BLaER1 treated with 17β-estradiol and CSF1 and Interleukin-3, amounts not matched to agents 10 nM and 100 nM (cell line): Measurements from ENCODE around the gene ZNF681.
"Not testable (repeated sequence)": the region's sequence is repeated elsewhere in the genome, so short reads cannot be mapped to it uniquely, and the experiment has no call there.

ENCODE experiments used
- H3K27ac ChIP-seq, 11 experiments: shearing (Covaris generic); formaldehyde crosslinking; 2 replicates each; pipeline ENCODE4 v1.8.1; 2022
- H3K27me3 ChIP-seq, 11 experiments: shearing (Covaris generic); formaldehyde crosslinking; 2 replicates each; pipeline ENCODE4 v1.8.1; 2022
- H3K36me3 ChIP-seq, 11 experiments: shearing (Covaris generic); formaldehyde crosslinking; 2 replicates each; pipeline ENCODE4 v1.8.1; 2022
- H3K4me1 ChIP-seq, 10 experiments: shearing (Covaris generic); formaldehyde crosslinking; 2 replicates each; pipeline ENCODE4 v1.8.1; 2022
- H3K4me2 ChIP-seq, 11 experiments: shearing (Covaris generic); formaldehyde crosslinking; 2 replicates each; pipeline ENCODE4 v1.8.1; 2022
- H3K4me3 ChIP-seq, 10 experiments: shearing (Covaris generic); formaldehyde crosslinking; 2 replicates each; pipeline ENCODE4 v1.8.1; 2022
- H3K9ac ChIP-seq, 11 experiments: shearing (Covaris generic); formaldehyde crosslinking; 2 replicates each; pipeline ENCODE4 v1.8.1; 2022
- H3K9me3 ChIP-seq, 11 experiments: shearing (Covaris generic); formaldehyde crosslinking; replicated peaks in 1 of 11; 2 replicates each; pipeline ENCODE4 v1.8.1; 2022
- H4K20me1 ChIP-seq, 11 experiments: shearing (Covaris generic); formaldehyde crosslinking; 2 replicates each; pipeline ENCODE4 v1.8.1; 2022
- Cebpa-rat ChIP-seq, 11 experiments: shearing (Covaris generic); IDR thresholded peaks; 2 replicates each; pipeline ENCODE4 v1.8.1; 2022

Gene ZNF681

GRCh38 chr19:23778566-23778965, 19.9 kb upstream of the ZNF681 start:
- Histone ChIP-seq H3K27me3 (no peaks in the 10 kb centered on the region), H3K4me3 (no peak overlapping the region), H3K36me3 (peaks cover 0 to 31% (median 7%) of the 10 kb centered on the region in 11 experiments; a peak in 10 of 22 replicates), H4K20me1 (no peaks in the 10 kb centered on the region), H3K9ac (no peak overlapping the region), H3K27ac (no peak overlapping the region), H3K4me1 (no peaks in the 10 kb centered on the region), H3K9me3 (peaks cover 18 to 45% (median 32%) of the 10 kb centered on the region in 11 experiments; a peak in 20 of 22 replicates), H3K4me2 (no peak overlapping the region)
- no peak for TF ChIP-seq Cebpa-rat (IDR thresholded peaks at IDR 0.05)

GRCh38 chr19:23778036-23778435, 19.3 kb upstream of the ZNF681 start:
- not testable (repeated sequence) for H3K4me1 ChIP-seq, H3K4me3 ChIP-seq, H3K27me3 ChIP-seq, H3K27ac ChIP-seq, H4K20me1 ChIP-seq, H3K9ac ChIP-seq, H3K4me2 ChIP-seq
- Histone ChIP-seq H3K9me3 (peaks cover 18 to 45% (median 29%) of the 10 kb centered on the region in 11 experiments; a peak in 20 of 22 replicates), H3K36me3 (peaks cover 0 to 31% (median 7%) of the 10 kb centered on the region in 11 experiments; a peak in 10 of 22 replicates)

- Histone ChIP-seq H3K36me3 (peaks cover 0 to 31% (median 7%) of the 10 kb centered on the region in 11 experiments; a peak in 10 of 22 replicates), H3K4me1 (no peaks in the 10 kb centered on the region), H4K20me1 (no peaks in the 10 kb centered on the region), H3K27ac (no peak overlapping the region), H3K27me3 (no peaks in the 10 kb centered on the region), H3K9ac (no peak overlapping the region), H3K9me3 (peaks cover 15 to 41% (median 28%) of the 10 kb centered on the region in 11 experiments; a peak in 20 of 22 replicates), H3K4me2 (no peak overlapping the region), H3K4me3 (no peak overlapping the region)
- no peak for TF ChIP-seq Cebpa-rat (IDR thresholded peaks at IDR 0.05)
These were observed 18.5 kb upstream of the ZNF681 start for GRCh38 chr19:23777216-23777615.

- H4K20me1 ChIP-seq, result no peaks in the 10 kb centered on the region
- H3K4me2 ChIP-seq, result no peak overlapping the region
- H3K27ac ChIP-seq, result no peak overlapping the region
- H3K4me1 ChIP-seq, result no peaks in the 10 kb centered on the region
- H3K36me3 ChIP-seq, result peaks cover 0 to 31% (median 4%) of the 10 kb centered on the region in 11 experiments; a peak in 9 of 22 replicates
- no peak for TF ChIP-seq Cebpa-rat (IDR thresholded peaks at IDR 0.05)
- H3K9ac ChIP-seq, result no peak overlapping the region
- no peak overlapping the region for H3K4me3 ChIP-seq
- H3K27me3 ChIP-seq, result no peaks in the 10 kb centered on the region
- H3K9me3 ChIP-seq, result peaks cover 12 to 36% (median 25%) of the 10 kb centered on the region in 11 experiments; a peak in 19 of 22 replicates
These were observed 18.0 kb upstream of the ZNF681 start for GRCh38 chr19:23776507-23777205.

- no peak overlapping the region for H3K4me3 ChIP-seq
- TF ChIP-seq Cebpa-rat (IDR thresholded peaks at IDR 0.05), result 0 out of 22 replicates have a peak, but pooled peaks of 1 of the 11 experiments have one; percentile 8
- no peaks in the 10 kb centered on the region for H4K20me1 ChIP-seq
- H3K27ac ChIP-seq, result no peak overlapping the region
- H3K9ac ChIP-seq, result no peak overlapping the region
- H3K4me1 ChIP-seq, result no peaks in the 10 kb centered on the region
- H3K9me3 ChIP-seq, result peaks cover 5 to 29% (median 23%) of the 10 kb centered on the region in 11 experiments; a peak in 17 of 22 replicates
- peaks cover 0 to 27% (median 4%) of the 10 kb centered on the region in 11 experiments; a peak in 7 of 22 replicates for H3K36me3 ChIP-seq
- no peak overlapping the region for H3K4me2 ChIP-seq
- no peaks in the 10 kb centered on the region for H3K27me3 ChIP-seq
These were observed 15.9 kb upstream of the ZNF681 start for GRCh38 chr19:23774524-23774971.

- H3K4me3 ChIP-seq, result no peak overlapping the region
- H3K27me3 ChIP-seq, result no peaks in the 10 kb centered on the region
- no peaks in the 10 kb centered on the region for H4K20me1 ChIP-seq
- no peak overlapping the region for H3K4me2 ChIP-seq
- no peaks in the 10 kb centered on the region for H3K4me1 ChIP-seq
- H3K9ac ChIP-seq, result no peak overlapping the region
- no peak for TF ChIP-seq Cebpa-rat (IDR thresholded peaks at IDR 0.05)
- H3K9me3 ChIP-seq, result peaks cover under 1 to 26% (median 20%) of the 10 kb centered on the region in 11 experiments; a peak in 18 of 22 replicates
- no peak overlapping the region for H3K27ac ChIP-seq
- H3K36me3 ChIP-seq, result peaks cover 0 to 23% (median 4%) of the 10 kb centered on the region in 11 experiments; a peak in 8 of 22 replicates
These were observed 15.4 kb upstream of the ZNF681 start for GRCh38 chr19:23774106-23774505.

- no peak for TF ChIP-seq Cebpa-rat (IDR thresholded peaks at IDR 0.05)
- H3K4me3 ChIP-seq, result no peak overlapping the region
- H3K4me2 ChIP-seq, result no peak overlapping the region
- H3K27ac ChIP-seq, result no peak overlapping the region
- no peaks in the 10 kb centered on the region for H4K20me1 ChIP-seq
- H3K36me3 ChIP-seq, result peaks cover 0 to 13% (median under 1%) of the 10 kb centered on the region in 11 experiments; a peak in 8 of 22 replicates
- H3K4me1 ChIP-seq, result no peaks in the 10 kb centered on the region
- peaks cover 9 to 25% (median 19%) of the 10 kb centered on the region in 11 experiments; a peak in 19 of 22 replicates for H3K9me3 ChIP-seq
- H3K27me3 ChIP-seq, result no peaks in the 10 kb centered on the region
- no peak overlapping the region for H3K9ac ChIP-seq
These were observed 14.0 kb upstream of the ZNF681 start for GRCh38 chr19:23772675-23773063.

- no peak for TF ChIP-seq Cebpa-rat (IDR thresholded peaks at IDR 0.05)
- Histone ChIP-seq H3K27ac (no peak overlapping the region), H3K9ac (no peak overlapping the region), H3K4me3 (no peak overlapping the region), H3K4me2 (no peak overlapping the region), H3K4me1 (no peaks in the 10 kb centered on the region), H4K20me1 (no peaks in the 10 kb centered on the region), H3K27me3 (no peaks in the 10 kb centered on the region), H3K9me3 (peaks cover 16 to 27% (median 21%) of the 10 kb centered on the region in 11 experiments; a peak in 20 of 22 replicates), H3K36me3 (peaks cover 0 to 9% (median 1%) of the 10 kb centered on the region in 11 experiments; a peak in 9 of 22 replicates)
These were observed 13.3 kb upstream of the ZNF681 start for GRCh38 chr19:23771761-23772674.

GRCh38 chr19:23771316-23771715, 12.6 kb upstream of the ZNF681 start:
- Histone ChIP-seq H3K27ac (no peak overlapping the region), H3K4me3 (no peak overlapping the region), H4K20me1 (no peaks in the 10 kb centered on the region), H3K4me1 (no peaks in the 10 kb centered on the region), H3K36me3 (peaks cover 0 to 13% (median 0%) of the 10 kb centered on the region in 11 experiments; a peak in 8 of 22 replicates), H3K9ac (no peak overlapping the region), H3K9me3 (peaks cover 20 to 31% (median 25%) of the 10 kb centered on the region in 11 experiments; a peak in 20 of 22 replicates), H3K27me3 (no peaks in the 10 kb centered on the region), H3K4me2 (no peak overlapping the region)
- no peak for TF ChIP-seq Cebpa-rat (IDR thresholded peaks at IDR 0.05)
